A673 (cell line): ENCODE results near the gene OSTC.

Experiments
- CTCF ChIP-seq: fragments of 300-800, 200-600 bp; sonication (generic); conservative IDR thresholded peaks from 2 replicates; pipeline ENCODE4 v1.5.1; 2017; ENCODE audit warnings: low read depth, mild to moderate bottlenecking, antibody characterized with exemption, low read length, moderate library complexity, mixed read lengths
- EZH2 ChIP-seq: fragments of 200-600 bp; sonication (generic); IDR thresholded peaks from 2 replicates; pipeline ENCODE4 v1.6.1; 2017; ENCODE audit warnings: borderline replicate concordance, low read depth, mild to moderate bottlenecking, mixed read lengths, antibody characterized with exemption, low read length; ENCODE audit not compliant: poor library complexity, severe bottlenecking

GRCh38 chr4:108612365-108612764, 38.0 kb upstream of the OSTC start:
- no peak for TF ChIP-seq CTCF
- no peak for TF ChIP-seq EZH2
